Measurements from ENCODE around the gene GOSR1. TPM values are rescaled to one million over a fixed set of nuclear protein-coding genes. Genes with fewer than 3 reads are reported as not detected.
"Not testable (repeated sequence)": the region's sequence is repeated elsewhere in the genome, so short reads cannot be mapped to it uniquely, and the experiment has no call there.

GOSR1 gene
- total RNA-seq, 2 donors from 2014 or later = 39.5 to 48.9 TPM

- DNase-seq (ENCODE audit: low spot score) = no peak
- Histone ChIP-seq H3K36me3 (peaks cover 0 to 4% of the 10 kb centered on the region in 2 donors), H3K9me3 (no peaks in the 10 kb centered on the region), H3K4me1 (replicated peaks) (no peaks in the 10 kb centered on the region), H3K4me3 (no peak overlapping the region), H3K27ac (no peak overlapping the region), H3K27me3 (replicated peaks; ENCODE audit: insufficient read depth) (no peaks in the 10 kb centered on the region)
- no peak for TF ChIP-seq POLR2A (IDR thresholded peaks at IDR 0.05)
- no peak for TF ChIP-seq POLR2AphosphoS5 (IDR thresholded peaks at IDR 0.05)
- TF ChIP-seq, protein P1, sequence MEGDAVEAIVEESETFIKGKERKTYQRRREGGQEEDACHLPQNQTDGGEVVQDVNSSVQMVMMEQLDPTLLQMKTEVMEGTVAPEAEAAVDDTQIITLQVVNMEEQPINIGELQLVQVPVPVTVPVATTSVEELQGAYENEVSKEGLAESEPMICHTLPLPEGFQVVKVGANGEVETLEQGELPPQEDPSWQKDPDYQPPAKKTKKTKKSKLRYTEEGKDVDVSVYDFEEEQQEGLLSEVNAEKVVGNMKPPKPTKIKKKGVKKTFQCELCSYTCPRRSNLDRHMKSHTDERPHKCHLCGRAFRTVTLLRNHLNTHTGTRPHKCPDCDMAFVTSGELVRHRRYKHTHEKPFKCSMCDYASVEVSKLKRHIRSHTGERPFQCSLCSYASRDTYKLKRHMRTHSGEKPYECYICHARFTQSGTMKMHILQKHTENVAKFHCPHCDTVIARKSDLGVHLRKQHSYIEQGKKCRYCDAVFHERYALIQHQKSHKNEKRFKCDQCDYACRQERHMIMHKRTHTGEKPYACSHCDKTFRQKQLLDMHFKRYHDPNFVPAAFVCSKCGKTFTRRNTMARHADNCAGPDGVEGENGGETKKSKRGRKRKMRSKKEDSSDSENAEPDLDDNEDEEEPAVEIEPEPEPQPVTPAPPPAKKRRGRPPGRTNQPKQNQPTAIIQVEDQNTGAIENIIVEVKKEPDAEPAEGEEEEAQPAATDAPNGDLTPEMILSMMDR (IDR thresholded peaks at IDR 0.05) = no peak
- WGBS = 77% methylated on average over 6 of the region's 6 CpGs
- intact Hi-C loops (cut with DNase I) = no loop called here
Observed at GRCh38 chr17:30458371-30458770, 18.8 kb upstream of the GOSR1 start.

GRCh38 chr17:30458797-30459413 lies 18.3 kb upstream of the GOSR1 start:
- H3K36me3 ChIP-seq; H3K27ac ChIP-seq; H3K9me3 ChIP-seq; H3K4me1 ChIP-seq (replicated peaks); intact Hi-C loops (cut with DNase I); DNase-seq (ENCODE audit: low spot score); H3K4me3 ChIP-seq; H3K27me3 ChIP-seq (replicated peaks; ENCODE audit: insufficient read depth): not testable (repeated sequence)
- WGBS = 95% methylated on average over 5 of the region's 5 CpGs

DNA sequence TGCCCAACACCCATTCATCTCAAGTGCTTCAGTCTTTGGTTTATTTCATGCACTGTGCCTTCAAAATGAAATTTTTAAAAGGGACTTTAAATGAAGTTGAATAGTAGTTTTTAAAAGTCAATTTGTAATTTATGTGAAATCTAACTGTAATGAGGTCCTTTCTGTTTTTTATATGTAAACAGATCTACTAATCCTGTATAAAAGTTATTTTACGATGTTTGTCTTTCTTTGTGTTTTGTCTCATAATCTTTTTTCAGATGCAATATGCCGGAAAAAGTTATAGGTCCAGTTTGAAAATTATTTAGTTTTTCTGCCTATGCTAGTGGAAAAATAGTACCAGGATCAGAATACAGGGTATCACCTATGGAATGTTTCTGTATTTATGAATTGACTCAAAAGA lies 8.7 kb upstream of the GOSR1 start:
- Histone ChIP-seq H3K36me3 (no peaks in the 10 kb centered on the region), H3K27me3 (replicated peaks; ENCODE audit: insufficient read depth) (no peaks in the 10 kb centered on the region), H3K9me3 (no peaks in the 10 kb centered on the region), H3K27ac (no peak overlapping the region), H3K4me3 (no peak overlapping the region), H3K4me1 (replicated peaks) (no peaks in the 10 kb centered on the region)
- no peak for DNase-seq (ENCODE audit: low spot score)
- intact Hi-C loops (cut with DNase I) = no loop called here
- TF ChIP-seq POLR2A (IDR thresholded peaks at IDR 0.05) = no peak
- TF ChIP-seq, protein P1 (IDR thresholded peaks at IDR 0.05) = no peak
- TF ChIP-seq POLR2AphosphoS5 (IDR thresholded peaks at IDR 0.05) = no peak
- WGBS = 40% methylated on average over 2 of the region's 2 CpGs

DNA sequence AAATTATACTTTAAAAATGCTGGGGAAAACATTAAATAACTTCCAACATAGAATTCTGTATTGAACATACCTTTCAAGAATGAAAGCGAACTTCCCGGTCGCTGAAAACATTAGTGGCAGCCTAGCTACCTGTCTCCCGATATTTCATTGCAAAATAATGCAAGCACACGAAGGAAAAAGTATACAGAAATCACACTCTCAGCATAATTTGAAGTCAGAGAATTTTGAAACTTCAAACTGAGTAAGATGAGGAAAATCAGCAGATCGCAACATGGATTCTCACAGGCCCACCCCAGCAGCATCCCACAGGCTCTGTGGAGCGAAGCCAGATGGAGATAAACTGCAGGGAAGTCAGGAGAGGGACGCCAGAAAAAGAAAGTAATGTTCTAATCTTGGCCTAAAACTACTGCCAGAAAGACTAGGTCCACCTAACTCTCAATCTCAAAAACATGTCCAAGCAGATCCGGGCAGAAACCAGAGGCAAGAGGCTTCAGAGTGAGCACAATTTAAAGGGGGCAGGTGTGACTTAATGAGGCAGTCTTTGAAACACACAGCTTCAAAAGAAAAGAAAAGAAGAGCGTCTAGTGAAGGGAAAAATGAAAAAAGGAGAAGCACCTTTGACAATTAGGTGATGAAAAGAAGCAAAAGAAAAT lies 4.8 kb upstream of the GOSR1 start:
- no peaks in the 10 kb centered on the region for H3K4me1 ChIP-seq (replicated peaks)
- no peak overlapping the region for H3K4me3 ChIP-seq
- TF ChIP-seq POLR2AphosphoS5 (IDR thresholded peaks at IDR 0.05) (peak; percentile 11), POLR2A (IDR thresholded peaks at IDR 0.05) (no peak)
- 38% methylated on average over 10 of the region's 10 CpGs for WGBS
- no peaks in the 10 kb centered on the region for H3K27me3 ChIP-seq (replicated peaks; ENCODE audit: insufficient read depth)
- intact Hi-C loops (cut with DNase I) = loop anchor here (10.0 kb wide), 2 partner anchors 128 to 352 kb away; partner anchors contain the start of gene CRLF3
- no peaks in the 10 kb centered on the region for H3K36me3 ChIP-seq
- DNase-seq (ENCODE audit: low spot score) = peak; percentile 10
- no peaks in the 10 kb centered on the region for H3K9me3 ChIP-seq
- peak overlapping the region in 1 of 2 donors; percentile 35 for H3K27ac ChIP-seq

- no peak for TF ChIP-seq POLR2A (IDR thresholded peaks at IDR 0.05)
- TF ChIP-seq, protein P1 (IDR thresholded peaks at IDR 0.05) = no peak
- no peak for TF ChIP-seq POLR2AphosphoS5 (IDR thresholded peaks at IDR 0.05)
- intact Hi-C loops (cut with DNase I) = loop anchor here (5.0 to 10.0 kb wide), 4 partner anchors 127 to 350 kb away; partner anchors contain the start of gene CRLF3
Observed at GRCh38 chr17:30475206-30475605, 2.0 kb upstream of the GOSR1 start.

More at GRCh38 chr17:30475206-30475605, 2.0 kb upstream of the GOSR1 start:
- no peak for DNase-seq (ENCODE audit: low spot score)
- no peaks in the 10 kb centered on the region for H3K27me3 ChIP-seq (replicated peaks; ENCODE audit: insufficient read depth)
- no peak overlapping the region for H3K4me3 ChIP-seq
- H3K4me1 ChIP-seq (replicated peaks) = no peaks in the 10 kb centered on the region
- H3K36me3 ChIP-seq = no peaks in the 10 kb centered on the region
- no peaks in the 10 kb centered on the region for H3K9me3 ChIP-seq
- 92% methylated on average over 2 of the region's 2 CpGs for WGBS
- H3K27ac ChIP-seq = no peak overlapping the region

Data from prostate gland (tissue), 2 donors.